ENCODE measurements around the gene PLVAP. TPM values are rescaled to one million over a fixed set of nuclear protein-coding genes. Genes with fewer than 3 reads are reported as not detected.

PLVAP gene
- total RNA-seq, 1 experiment from 2014 or later: not detected

DNA sequence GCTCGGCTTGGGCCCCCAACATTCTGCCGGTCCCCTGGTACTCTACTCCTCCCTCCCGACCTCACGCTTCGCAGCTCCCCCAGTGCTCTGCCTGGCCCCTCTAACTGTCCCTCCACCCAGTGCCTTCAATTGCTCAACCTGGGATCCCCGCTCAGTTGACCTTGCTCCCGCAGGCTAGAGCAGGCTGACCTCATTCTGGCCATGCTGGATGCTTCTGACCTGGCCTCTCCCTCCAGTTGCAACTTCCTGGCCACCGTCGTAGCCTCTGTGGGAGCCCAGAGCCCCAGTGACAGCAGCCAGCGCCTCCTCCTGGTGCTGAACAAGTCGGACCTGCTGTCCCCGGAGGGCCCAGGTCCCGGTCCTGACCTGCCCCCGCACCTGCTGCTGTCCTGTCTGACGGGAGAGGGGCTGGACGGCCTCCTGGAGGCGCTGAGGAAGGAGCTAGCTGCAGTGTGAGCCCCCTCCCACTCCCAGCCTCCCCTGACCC lies 36.2 kb downstream of the PLVAP start:
- in situ Hi-C loops (cut with HindIII; ENCODE audit: low pct_unique_long_range_greater_than_20kb, low sequenced_read_pairs): no loop called here
- no peak for DNase-seq (ENCODE audit: low read depth, low spot score)

DNA sequence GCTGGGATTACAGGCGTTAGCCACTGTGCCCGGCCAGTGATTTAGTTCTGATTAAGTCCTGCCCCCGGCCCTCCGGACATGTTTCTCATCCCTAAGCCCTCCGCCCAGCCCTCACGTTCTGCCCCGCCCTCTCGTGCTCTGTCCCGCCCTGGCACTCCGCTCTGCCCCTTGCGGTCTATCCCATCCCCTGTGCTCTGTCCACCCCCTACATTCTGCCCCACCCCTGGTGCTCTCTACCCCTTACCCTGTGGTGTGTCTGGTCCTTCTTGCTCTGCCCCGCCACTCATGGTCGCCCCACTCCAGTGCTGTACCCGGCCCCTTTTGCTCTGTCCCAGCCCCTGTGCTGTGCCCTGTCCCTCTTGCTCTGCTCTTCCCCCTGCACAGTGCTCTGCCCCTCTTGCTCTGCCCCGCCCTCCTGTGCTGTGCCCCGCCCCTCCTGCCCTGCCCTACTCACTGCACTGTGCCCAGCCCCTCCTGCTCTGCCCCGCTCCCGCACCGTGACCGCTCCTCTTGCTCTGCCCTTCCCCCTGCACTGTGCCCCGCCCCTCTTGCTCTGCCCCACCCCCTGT lies 36.8 kb downstream of the PLVAP start:
- DNase-seq (ENCODE audit: low read depth, low spot score): peak; percentile 29
- in situ Hi-C loops (cut with HindIII; ENCODE audit: low pct_unique_long_range_greater_than_20kb, low sequenced_read_pairs): no loop called here

DNA sequence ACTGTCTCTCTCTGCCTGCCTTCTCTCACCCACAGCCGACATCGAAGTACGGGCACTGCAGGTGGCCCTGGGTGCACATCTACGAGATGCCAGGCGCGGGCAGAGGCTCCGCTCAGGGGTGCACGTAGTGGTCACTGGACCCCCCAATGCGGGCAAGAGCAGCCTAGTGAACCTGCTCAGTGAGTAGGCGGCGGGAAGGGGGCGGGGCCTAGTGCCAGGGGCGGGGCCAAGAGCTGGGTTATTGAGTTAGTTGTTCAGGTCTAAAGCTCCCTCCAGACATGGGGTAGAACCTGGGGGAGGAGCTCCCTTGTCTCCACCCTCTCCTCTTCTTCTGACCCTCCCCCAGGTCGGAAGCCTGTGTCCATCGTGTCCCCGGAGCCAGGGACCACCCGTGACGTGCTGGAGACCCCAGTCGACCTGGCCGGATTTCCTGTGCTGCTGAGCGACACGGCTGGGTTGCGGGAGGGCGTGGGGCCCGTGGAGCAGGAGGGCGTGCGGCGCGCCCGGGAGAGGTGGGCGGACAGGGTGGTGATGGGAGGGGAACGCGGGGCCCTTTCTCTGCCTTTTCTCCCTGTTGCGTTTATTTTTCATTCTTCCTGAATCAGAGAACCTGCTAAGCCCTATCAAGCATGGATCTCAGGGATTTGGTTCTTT lies 37.9 kb downstream of the PLVAP start:
- peak; percentile 22 for DNase-seq (ENCODE audit: low read depth, low spot score)
- in situ Hi-C loops (cut with HindIII; ENCODE audit: low pct_unique_long_range_greater_than_20kb, low sequenced_read_pairs): no loop called here

DNA sequence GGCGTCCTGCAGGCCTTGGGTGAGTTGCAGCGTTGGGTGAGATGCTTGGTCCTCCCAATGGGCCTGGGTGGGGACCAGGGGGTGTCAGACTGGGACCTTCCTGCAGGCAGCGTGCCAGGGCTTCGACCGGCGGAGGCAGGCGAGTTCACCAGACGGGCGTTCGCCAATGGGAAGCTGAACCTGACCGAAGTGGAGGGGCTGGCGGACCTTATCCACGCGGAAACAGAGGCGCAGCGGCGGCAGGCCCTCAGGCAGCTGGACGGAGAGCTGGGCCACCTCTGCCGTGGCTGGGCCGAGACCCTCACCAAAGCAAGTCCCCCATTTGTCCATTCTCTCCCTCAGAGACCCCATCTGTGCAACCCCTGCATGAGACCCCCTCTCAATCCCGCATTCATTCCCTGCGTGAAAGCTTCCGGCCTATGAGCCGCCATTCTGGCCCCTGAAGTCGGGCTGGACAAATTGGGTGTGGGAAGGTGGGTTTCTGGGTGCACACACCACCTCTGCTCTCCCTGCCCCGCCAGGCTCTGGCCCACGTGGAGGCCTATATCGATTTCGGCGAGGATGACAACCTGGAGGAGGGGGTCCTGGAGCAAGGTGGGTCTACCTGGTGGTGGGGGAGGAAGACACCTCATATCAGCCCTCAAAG lies 38.6 kb downstream of the PLVAP start:
- in situ Hi-C loops (cut with HindIII; ENCODE audit: low pct_unique_long_range_greater_than_20kb, low sequenced_read_pairs): no loop called here
- DNase-seq (ENCODE audit: low read depth, low spot score): no peak

DNA sequence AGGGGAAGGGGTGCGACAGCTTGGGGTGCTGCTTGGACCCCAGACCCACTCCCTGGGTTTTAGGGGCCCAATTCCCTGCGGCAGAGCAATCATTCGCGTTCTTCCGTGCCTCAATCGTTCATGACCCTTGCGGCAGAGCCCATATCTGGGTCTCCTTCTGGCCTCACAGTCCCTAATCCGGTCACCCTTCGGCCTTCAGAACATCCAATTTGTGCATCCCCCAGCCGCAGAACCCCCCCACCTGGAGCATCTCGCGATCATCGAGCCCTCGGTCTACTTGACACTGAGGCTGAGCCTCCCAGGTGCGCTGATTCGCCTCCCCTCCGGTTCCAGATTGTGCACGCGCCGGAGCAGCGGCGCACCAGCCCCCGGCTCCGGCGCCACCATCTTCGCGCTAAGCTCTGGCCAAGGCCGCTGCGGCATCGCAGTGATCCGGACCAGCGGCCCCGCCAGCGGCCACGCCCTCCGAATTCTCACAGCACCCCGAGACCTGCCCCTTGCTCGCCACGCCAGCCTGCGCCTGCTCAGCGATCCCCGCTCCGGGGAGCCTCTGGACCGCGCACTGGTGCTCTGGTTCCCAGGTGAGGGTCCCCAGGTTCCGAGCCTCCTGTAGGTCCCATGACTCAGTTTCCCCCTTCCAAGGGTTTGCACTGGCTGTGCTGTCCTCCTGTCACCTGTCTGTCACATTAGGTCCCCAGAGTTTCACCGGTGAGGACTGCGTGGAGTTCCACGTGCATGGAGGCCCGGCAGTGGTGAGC lies 39.3 kb downstream of the PLVAP start:
- DNase-seq (ENCODE audit: low read depth, low spot score): no peak
- in situ Hi-C loops (cut with HindIII; ENCODE audit: low pct_unique_long_range_greater_than_20kb, low sequenced_read_pairs): no loop called here

DNA sequence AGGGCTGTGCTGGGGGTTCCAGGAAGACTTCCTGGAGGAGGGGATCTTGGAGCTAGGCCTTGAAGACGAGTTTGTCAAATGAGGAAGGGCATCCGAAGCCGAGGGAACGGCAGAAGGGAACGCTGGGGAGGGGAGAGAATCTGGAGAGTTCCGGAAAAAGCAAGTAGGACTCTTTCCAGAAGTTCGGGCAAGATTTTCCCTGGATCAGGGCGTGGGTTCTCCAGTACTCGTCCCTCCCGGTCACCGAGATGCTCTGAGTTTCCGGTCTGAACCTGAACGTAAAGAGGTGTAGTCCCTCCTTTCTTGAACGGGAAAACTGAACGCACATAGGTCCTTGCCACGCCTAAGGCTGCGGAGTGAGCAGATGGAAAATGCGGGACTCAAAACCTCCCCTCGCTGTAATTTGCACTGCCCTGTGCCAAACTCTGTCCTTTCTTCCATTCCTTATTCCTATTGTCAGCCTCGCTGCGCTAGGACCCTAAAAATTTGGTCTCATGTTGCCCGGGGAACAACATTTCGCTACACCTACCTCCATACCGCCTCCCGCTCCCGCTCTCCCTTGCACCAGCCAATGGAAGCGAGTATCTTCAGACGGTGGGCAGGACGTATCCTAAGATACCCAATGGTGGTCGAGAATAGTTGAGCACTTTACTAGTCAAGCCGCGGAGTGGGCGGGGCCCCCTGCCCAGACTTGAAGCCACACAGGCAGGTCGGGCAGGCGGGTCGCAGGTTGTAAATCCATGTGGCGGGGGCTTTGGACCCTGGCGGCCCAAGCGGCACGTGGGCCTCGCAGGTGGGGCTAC lies 40.1 kb downstream of the PLVAP start, which contains the start of gene GTPBP3:
Gene GTPBP3 (plus strand): TSS at position 682 of the 803 bp plus-strand sequence. CDS start 59 bp downstream, at position 741.
- DNase-seq (ENCODE audit: low read depth, low spot score): peak; percentile 98
- in situ Hi-C loops (cut with HindIII; ENCODE audit: low pct_unique_long_range_greater_than_20kb, low sequenced_read_pairs): no loop called here

DNA sequence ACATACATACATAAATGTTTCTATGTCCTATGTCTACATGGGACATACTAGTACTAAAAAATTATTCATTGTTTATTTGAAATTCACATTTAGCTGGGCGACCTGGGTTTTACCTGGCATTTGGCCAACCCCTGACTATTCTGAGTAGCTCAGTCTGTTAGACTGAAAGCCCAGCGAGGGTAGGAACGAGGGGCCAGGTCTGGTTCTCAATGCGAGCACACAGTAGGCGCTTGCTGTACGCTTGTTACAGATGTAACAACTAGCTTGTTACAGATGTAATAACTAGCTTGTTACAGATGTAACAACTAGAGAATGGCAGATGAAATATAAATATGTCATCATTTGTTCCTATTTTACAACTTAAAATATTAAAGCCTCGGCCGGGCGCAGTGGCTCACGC lies 41.6 kb downstream of the PLVAP start:
- in situ Hi-C loops (cut with HindIII; ENCODE audit: low pct_unique_long_range_greater_than_20kb, low sequenced_read_pairs): no loop called here
- no peak for DNase-seq (ENCODE audit: low read depth, low spot score)

DNA sequence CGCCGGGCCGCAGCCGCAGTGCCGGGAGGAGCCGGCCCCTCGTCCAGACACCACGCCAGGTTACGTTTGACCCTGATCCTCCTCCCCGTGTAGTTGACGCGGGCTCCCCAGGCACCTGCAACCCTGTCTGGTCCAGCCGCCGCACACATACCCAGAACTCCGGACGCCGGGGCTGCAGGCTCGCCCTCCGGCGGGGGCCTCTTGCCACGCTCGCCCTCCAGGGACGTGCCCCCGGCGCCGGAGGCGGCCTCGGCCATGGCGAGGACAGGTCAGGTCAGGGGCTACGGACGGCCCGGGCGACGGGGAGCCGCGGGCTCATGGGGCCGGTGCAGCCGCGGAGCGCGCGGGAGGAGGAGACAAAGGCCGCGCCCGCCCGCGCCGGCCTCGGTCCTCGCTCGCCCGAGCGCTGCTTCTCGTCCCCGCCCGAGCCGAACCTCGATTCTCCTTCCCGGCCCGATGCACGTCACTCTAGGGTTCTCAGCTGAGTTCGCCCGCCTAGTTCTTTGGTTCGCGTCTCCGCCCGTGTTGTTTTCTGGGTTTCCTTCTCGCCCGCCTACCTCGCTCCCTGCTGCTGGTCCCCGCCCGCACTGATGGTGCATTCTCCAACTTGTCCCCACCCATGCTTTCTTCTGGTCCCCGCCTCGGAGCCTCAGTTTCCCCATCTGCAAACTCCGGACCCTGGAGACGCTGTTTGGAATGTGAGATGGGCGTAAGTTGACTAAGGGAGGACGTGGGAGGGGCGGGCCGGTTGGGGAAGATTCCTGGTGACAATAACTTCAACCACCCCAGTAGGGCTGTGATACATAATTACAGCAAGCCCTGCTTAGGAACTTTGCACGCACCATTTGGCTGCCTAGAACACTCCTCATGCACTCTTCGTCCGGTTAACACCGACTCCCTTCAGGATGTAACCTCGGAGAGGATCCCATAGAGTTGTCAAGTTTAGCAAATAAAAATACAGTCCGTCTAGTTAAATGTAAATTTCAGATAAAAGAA lies 42.4 kb downstream of the PLVAP start, which contains the start of gene ANO8:
Gene ANO8 (minus strand): TSS at position 442 of the 996 bp plus-strand sequence. CDS start 185 bp downstream, at position 257.
- in situ Hi-C loops (cut with HindIII; ENCODE audit: low pct_unique_long_range_greater_than_20kb, low sequenced_read_pairs): no loop called here

DNA sequence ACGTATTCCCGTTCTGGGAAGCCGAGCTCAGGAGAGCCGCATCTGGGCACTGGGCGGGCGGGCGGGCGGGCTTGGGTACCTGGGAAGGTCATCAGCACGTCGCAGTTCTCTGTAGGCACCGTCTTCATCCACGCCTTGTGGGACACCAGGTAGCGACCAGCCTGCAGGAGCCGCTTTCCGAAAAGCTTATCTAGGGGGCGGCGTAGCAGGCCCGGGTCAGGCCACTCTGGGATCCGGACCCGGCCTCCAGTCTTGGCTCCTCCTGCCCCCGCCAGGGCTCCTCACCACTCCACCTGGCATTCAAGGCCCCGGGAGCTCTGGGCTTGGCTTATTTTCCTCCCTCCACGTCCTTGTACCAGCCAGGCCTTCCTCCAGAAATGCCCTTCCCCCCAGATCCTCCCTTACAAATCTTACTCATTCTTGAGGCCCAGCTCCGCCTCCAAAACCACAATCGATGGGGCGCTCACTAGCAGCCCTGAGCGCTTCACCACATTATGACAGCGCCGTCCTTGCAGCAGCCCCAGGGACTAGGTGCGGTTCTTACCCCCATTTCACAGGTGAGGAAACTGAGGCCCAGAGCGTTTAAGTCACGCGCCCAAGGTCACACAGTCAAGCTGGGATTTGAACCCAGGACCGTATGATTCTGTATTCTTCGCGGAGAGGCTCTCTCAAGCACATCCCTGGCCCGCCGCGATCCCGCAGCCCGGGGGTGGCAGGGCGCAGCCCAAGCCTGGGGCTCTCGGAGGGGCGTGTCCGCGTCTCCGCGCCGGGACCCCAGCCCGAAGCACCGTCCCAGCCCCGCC lies 43.3 kb downstream of the PLVAP start:
- in situ Hi-C loops (cut with HindIII; ENCODE audit: low pct_unique_long_range_greater_than_20kb, low sequenced_read_pairs): no loop called here
- no peak for DNase-seq (ENCODE audit: low read depth, low spot score)

More for the DNA sequence above, 42.4 kb downstream of the PLVAP start, which contains the start of gene ANO8:
- peak; percentile 93 for DNase-seq (ENCODE audit: low read depth, low spot score)

DNA sequence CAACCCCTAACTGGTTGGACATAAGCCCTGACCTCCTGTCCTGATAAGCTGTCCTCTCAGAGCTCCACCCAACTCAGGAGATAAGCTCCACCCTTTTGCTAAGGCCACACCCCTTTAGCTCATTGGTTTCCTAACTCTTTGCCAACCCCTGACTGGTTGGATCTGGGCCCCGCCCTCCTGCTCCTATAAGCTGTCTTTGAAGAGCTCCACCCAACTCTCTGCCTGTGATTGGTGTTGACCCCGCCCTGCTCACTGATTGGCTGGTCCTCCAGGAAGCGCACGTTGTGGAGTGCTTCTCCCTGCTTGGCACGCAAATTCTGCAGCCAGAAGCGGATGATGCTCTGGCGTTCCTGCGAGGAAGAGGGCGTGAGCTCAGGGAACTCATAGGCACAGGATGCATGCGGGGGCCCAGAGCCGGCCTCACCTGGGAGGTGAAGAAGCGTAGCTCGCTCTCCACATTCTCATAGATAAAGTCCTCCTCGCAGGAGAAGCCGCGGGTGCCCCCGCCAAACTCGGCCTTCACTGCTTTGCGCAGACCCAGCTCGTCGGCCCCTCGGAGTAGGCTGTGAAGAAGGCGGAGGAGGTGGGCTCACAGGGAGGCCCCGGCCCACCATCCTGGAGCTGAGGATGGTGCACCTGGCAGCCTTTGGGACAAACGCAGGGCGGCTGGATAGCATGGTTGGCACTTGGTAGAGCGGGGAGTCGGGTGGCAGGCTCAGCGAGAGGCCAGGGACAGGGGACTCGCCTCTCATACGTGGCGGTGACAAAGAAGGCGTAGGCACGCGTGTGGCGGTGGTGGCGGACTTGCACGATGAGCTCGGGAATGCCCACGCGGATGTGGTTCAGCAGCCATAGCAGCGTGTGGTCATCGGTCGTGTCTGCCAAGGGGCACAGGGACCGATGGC lies 44.2 kb downstream of the PLVAP start:
- DNase-seq (ENCODE audit: low read depth, low spot score): peak; percentile 72
- in situ Hi-C loops (cut with HindIII; ENCODE audit: low pct_unique_long_range_greater_than_20kb, low sequenced_read_pairs): no loop called here

DNA sequence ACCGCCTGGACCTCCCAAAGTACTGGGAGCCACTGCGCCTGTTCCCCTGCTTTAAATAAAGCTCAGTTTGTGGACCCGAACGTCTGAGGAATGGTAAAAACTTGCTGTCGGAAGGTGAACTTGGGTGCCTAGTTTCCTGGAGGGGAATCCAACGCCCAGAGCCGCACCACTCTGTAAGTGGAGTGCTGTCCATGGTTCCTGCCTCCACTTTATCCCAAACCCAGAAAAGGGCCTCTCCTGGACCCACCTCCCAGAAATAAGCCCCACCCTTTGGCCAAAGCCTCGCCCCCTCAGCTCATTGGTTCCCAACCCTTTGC lies 44.8 kb downstream of the PLVAP start:
- no peak for DNase-seq (ENCODE audit: low read depth, low spot score)

DNA sequence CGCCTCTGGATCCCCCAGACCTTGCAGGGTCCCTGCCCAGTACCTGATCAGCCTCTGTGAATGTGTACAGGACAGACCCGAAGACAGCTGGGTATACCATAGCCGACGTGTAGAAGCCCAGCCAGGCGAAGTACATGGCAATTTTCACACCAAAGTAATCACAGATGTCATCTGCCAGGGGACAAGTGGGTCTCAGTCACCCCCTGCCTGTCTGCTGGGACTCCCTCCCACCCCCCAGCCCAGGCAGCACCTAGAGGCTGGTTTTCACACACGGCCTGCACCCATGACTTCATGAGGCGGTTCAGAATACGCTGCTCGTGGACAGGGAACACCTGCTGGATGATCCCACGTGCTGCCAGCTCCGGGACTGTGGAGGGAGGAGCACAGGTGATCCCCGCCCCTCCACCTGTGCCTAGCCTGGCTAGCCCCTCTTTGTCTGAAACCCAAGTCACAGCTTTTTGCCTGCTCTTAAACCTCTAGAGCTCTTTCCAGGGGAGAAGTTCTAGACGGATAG lies 46.0 kb downstream of the PLVAP start:
- in situ Hi-C loops (cut with HindIII; ENCODE audit: low pct_unique_long_range_greater_than_20kb, low sequenced_read_pairs): no loop called here
- no peak for DNase-seq (ENCODE audit: low read depth, low spot score)

More for the DNA sequence above, 44.8 kb downstream of the PLVAP start:
- in situ Hi-C loops (cut with HindIII; ENCODE audit: low pct_unique_long_range_greater_than_20kb, low sequenced_read_pairs): no loop called here

DNA sequence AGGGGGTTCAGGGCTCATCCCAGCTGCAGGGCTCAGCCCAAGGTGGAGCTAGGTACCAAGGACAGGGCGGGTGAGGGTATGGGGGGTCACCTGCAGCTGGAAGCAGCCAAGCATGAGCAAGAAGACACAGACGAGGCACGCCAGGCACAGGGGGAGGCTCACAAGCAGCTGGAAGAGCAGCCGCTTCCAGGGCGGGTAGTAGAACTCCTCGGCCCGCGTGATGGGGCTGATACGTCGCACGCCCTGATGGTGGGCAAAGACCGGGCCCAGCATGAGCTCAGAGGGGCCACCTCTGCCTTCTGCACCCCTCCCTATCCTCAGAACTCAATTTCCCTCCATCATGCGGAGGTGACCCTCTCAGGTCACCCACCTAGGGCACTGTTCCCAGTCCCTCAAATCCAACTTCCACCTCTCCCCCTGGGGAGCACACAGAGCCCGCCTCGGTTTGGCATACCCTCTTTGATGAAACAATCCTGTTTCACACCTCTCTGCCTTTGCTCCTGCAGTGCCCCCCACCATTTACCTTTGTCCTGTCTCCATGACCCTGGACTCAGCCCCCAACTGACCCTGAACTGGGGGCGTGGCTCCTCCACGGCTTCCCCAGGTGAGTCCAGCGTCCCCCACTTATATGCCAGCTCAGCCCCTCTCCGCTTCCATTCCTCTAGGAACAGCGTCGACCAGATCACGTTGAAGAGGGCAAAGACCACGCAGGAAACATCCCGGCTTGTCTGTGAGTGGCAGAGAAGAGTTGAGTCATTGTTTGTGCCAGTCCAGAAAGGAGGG lies 46.7 kb downstream of the PLVAP start:
- in situ Hi-C loops (cut with HindIII; ENCODE audit: low pct_unique_long_range_greater_than_20kb, low sequenced_read_pairs): no loop called here
- no peak for DNase-seq (ENCODE audit: low read depth, low spot score)
